GM04504 (cell line): ENCODE results near the gene UBALD2.

Source experiments
- DNase-seq: peaks from one replicate; pipeline ENCODE4 v3.0.0-alpha.2; 2012; ENCODE audit warnings: low read depth

UBALD2 gene

GRCh38 chr17:76318586-76318985 is 53.4 kb downstream of the UBALD2 start:
- no peak for DNase-seq
